ENCODE results near the gene DNAH10. TPM values are rescaled to one million over a fixed set of nuclear protein-coding genes. Genes with fewer than 3 reads are reported as not detected.
"Not testable (repeated sequence)": the region's sequence is repeated elsewhere in the genome, so short reads cannot be mapped to it uniquely, and the experiment has no call there.

DNAH10 gene
- total RNA-seq, 1 donor from 2014 or later = not detected

GRCh38 chr12:123907726-123908476 lies 145.8 kb downstream of the DNAH10 start:
- no peak for DNase-seq (ENCODE audit: low read depth in 2 of 2)

GRCh38 chr12:123908884-123909725 lies 147.0 kb downstream of the DNAH10 start:
- no peak for DNase-seq (ENCODE audit: low read depth in 2 of 2)

DNA sequence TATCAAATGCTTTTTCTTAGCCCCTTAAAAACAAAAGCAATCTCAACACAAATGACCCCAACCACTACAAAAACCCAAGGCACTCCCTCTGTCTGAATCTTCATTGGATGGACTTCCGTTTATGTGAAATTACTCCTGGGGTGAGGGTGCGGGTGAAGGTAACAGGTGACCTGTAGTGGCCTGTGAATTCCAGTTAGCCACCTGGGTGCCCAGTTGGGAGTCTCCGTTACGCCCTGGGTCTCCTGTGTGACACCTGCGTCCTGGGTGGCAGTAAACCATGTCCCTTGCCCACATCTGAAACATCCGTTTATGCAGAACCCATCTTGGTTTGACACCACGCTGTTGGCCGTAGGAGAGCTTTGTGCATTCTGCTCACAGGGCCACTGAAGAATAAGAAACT lies 148.0 kb downstream of the DNAH10 start:
- no peak for DNase-seq (ENCODE audit: low read depth in 2 of 2)

GRCh38 chr12:123910761-123911193 lies 148.7 kb downstream of the DNAH10 start:
- no peak for DNase-seq (ENCODE audit: low read depth in 2 of 2)

DNA sequence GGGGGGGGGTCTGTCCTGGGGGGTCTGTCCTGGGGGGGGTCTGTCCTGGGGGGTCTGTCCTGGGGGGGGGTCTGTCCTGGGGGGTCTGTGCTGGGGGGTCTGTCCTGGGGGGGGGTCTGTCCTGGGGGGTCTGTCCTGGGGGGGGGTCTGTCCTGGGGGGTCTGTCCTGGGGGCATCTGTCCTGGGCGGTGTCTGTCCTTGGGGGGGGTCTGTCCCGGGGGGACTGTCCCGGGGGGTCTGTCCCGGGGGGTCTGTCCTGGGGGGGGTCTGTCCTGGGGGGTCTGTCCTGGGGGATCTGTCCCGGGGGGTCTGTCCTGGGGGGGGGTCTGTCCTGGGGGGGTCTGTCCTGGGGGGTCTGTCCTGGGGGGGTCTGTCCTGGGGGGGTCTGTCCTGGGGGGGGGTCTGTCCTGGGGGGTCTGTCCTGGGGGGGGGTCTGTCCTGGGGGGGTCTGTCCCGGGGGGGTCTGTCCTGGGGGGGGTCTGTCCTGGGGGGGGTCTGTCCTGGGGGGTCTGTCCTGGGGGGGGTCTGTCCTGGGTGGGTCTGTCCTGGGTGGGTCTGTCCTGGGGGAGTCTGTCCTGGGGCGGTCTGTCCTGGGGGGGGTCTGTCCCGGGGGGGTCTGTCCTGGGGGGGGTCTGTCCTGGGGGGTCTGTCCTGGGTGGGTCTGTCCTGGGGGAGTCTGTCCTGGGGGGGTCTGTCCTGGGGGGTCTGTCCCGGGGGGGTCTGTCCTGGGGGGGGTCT lies 149.7 kb downstream of the DNAH10 start:
- DNase-seq (ENCODE audit: low read depth in 2 of 2) = not testable (repeated sequence)

DNA sequence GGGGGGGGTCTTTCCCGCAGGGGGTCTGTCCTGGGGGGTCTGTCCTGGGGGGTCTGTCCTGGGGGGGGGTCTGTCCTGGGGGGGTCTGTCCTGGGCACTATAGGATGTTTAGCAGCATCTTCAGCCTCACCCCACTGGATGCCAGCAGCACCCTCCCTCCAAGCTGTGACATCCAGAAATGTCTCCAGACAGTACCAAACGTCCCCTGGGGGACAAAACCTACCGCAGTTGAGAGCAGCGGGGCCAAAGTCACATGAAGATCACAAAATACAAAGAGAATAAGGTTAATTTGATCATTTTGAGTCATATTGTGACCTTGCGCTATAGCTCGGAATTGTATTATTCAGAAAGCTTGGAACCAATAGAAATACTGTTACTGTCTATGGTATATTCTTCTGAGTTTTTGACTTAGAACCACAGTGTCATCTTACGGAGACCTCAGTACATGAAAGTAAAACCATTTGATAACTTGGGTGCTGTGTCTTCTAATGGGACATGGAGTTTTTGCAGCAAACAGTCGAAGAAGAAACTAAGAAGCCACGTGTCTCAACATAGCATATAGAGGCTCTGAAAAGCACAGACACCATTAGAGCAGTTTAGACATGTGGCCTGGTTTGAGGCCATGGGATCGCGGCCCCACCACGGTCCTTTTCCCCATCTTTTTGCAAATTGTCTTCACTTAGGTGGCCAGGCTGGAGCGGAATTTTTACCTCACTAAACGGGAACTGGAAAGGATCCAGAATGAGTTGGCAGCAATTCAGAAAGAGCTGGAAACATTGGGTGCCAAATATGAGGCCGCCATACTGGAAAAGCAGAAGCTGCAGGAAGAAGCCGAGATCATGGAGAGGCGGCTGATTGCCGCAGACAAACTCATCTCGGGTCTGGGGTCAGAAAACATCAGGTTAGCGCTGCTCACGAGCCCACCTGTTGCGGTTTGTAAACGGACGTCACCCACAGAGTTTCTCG lies 150.6 kb downstream of the DNAH10 start:
- DNase-seq (ENCODE audit: low read depth in 2 of 2) = peak in 1 of 2 donors; percentile 82

DNA sequence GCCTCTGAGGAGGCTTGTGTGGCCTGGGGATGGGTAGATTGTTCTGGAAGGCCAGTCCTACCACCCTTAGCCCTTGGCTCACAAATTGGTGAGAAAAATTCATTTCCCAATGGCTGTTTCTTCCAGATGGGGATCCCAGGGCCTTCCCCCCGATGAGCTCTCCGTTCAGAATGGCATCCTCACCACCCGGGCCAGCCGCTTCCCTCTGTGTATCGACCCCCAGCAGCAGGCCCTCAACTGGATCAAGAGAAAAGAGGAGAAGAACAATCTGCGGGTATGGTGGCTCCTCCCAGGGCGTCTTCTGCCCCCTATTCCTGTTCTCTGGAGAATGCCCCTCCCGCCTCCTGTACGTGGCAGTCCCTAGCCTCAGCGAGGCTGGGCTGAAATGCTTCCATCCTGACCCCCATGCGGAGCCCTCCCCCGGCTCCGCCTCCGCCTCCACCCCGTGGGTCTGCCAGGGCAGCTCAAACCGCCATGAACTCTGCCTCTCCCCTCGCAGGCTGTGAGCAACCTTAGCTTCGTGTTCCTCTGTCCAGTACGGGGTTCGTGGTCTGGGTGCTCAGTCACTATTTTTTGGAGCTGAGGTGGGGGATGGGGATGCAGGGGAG lies 152.7 kb downstream of the DNAH10 start:
- DNase-seq (ENCODE audit: low read depth in 2 of 2) = no peak

DNA sequence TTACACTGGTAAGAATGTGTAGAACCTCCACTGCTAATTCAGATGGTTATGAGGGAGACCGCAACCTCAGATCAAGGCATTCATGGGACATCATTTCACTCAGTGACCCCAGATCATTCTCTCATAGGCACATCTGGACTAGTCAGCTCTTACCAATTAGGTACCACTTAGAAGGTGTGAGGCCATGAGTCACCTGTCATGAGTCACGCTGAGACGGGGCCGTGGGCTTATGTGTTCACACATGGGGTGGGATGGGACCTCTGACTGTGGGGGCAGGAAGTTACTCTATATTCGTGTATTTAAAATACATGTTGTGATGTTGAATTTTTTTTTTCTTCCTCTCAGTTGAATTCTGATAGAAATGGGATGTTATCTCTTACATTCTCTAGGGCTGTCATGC lies 154.6 kb downstream of the DNAH10 start:
- DNase-seq (ENCODE audit: low read depth in 2 of 2) = no peak

DNA sequence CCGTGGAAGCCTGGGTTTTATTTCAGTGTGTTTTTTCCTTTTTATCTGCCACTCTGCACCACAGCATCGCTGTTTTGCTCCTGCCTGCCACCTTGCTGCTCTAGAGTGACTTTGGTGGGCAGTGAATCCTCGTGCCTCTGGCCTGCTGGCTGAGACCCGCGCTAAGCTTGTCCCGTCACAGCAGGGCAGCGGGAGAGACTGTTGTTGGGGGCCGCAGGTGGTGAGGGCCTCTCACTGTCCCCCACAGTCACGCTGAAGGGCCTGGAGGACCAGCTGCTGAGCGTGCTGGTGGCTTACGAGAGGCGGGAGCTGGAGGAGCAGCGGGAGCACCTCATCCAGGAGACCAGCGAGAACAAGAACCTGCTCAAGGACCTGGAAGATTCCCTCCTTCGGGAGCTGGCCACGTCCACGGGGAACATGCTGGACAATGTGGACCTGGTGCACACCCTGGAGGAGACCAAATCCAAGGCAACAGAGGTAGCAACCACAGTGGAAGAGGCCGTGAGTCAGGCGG lies 155.3 kb downstream of the DNAH10 start:
- no peak for DNase-seq (ENCODE audit: low read depth in 2 of 2)

DNA sequence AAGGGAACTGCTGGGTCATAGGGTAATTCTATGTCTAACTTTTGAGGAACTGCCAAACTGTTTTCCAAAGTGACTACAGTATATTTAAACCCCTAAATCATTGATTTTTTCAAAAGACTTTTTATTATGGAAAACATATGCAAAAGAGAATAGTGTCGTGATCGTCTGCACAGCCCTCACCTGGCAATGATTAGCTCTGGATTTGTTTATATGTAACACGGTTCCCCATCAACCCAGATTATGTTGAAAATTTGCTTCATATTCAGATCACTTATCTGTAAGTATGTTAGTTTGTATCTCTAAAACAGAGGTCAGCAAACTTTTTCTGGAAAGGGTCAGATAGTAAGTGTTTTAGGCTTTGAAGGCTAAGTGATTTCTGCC lies 157.9 kb downstream of the DNAH10 start:
- DNase-seq (ENCODE audit: low read depth in 2 of 2) = no peak

- DNase-seq (ENCODE audit: low read depth in 2 of 2) = no peak
These were observed 160.9 kb downstream of the DNAH10 start for GRCh38 chr12:123923038-123923437.

DNA sequence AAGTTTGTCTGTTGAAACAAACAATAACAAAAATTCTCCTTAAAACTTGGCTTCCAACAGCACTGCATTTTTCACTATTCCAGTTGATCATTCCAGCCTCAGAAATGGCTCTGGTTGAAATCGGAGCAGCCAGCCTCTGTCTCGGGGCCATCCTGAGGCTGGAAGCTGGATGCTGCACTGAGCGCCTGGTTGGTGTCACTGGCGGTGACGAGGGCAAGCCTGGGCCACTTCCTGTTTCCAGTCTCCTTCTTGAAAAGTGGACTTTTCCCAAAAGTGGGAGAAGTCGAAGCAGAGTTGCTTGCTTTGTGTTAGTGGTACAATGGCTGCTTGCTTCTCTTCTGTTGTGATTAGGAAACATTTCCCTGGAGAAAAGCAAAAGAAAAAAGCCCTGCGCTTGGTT lies 161.8 kb downstream of the DNAH10 start:
- DNase-seq (ENCODE audit: low read depth in 2 of 2) = no peak

DNA sequence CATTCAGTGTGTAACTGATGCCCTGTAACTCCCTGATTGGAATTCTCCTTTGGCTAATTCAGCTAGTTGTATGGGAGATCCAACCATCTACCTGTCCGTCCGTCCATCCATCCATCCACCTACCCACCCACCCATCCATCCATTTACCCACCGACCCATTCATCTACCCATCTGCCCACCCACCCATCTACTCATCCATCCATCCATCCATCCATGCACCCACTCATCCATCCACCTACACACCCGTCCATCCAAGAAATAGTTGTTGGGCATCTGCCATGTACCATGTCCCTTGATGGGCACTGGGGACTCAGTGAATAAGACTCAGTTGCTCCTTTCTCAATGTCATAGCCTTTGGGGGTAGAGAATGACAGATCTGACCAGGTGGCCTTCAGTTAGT lies 162.4 kb downstream of the DNAH10 start:
- DNase-seq (ENCODE audit: low read depth in 2 of 2) = no peak

GRCh38 chr12:123928274-123928865 lies 166.3 kb downstream of the DNAH10 start:
- no peak for DNase-seq (ENCODE audit: low read depth in 2 of 2)

DNA sequence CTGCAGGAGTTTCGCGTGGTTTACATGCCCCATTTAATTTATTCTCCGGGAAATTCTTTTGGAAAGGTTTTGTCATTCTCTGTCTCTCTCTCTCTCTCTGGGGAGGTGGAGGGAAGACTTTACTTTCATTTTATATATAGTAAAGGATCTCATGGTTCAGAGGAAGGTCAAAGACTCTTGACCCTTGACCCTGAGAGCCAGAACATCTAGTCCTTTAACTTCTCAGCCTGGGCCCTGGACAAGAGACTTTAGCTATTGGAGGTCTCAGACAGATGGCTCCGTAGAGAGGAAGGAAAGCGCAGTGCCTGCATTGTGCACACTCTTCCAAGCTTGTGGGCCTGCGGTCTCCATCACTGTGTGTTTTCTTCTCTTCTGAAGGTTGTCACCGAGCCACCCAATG lies 166.8 kb downstream of the DNAH10 start:
- DNase-seq (ENCODE audit: low read depth in 2 of 2) = no peak

DNA sequence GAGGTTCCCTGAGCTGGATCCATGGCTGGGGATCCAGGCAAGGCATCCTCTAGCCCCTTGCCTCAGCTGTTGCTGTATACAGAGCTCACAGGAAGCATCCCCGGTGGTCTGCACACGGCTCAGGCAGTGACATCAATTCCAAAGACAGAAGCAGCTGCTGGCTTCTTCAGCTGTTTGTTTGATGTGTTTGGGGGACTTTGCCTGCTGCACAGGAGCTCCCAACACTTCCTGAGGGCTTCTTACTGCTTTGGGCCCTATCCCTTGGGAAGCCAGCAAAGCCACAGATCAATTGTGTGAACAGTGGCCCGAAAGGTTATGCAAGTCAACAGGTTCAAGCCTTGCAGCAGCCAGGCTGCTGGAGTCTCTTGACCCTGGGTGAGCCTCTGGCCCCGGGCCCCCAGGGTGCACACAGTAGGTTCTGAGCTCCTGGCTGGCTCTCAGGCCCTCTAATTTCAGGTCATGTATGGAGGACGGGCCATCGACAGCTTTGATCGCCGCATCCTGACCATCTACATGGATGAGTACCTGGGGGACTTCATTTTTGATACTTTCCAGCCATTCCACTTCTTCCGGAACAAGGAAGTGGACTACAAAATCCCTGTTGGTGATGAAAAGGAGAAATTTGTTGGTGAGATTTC lies 168.0 kb downstream of the DNAH10 start:
- no peak for DNase-seq (ENCODE audit: low read depth in 2 of 2)

DNA sequence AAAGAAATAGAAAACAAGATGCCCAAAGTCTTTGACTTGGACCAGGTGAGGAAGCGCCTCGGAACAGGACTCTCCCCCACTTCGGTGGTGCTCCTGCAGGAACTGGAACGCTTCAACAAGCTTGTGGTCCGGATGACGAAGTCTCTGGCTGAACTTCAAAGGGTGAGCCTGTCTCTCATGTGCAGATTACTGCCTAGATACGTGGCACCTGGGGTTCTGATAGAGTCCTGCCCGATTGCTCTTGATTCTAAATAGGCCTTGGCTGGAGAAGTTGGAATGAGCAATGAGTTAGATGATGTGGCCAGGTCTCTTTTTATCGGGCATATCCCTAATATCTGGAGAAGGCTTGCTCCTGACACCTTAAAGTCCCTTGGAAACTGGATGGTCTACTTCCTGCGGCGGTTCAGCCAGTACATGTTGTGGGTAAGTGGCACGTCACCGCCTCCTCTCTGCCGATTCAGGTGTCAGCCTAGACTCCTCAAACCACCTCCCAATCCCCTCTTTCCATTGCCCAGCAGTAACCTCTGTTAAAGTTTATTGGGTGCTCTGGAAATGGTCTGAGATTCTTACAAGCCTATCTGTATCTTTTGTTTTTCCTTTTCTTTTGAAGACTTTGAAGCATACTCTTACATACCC lies 169.7 kb downstream of the DNAH10 start:
- no peak for DNase-seq (ENCODE audit: low read depth in 2 of 2)

GRCh38 chr12:123933214-123933613 lies 171.1 kb downstream of the DNAH10 start:
- DNase-seq (ENCODE audit: low read depth in 2 of 2) = no peak
